Body of pancreas (tissue), 4 donors: ENCODE results near the gene TSC1.

Source experiments
- CTCF ChIP-seq, 7 experiments: fragments of 450-650 bp in 4 of 7; fragments of 200-600 bp in 3 of 7; sonication (generic) in 3 of 7; IDR thresholded peaks; one replicate each; pipeline ENCODE4 v1.5.1; 2016 to 2019; ENCODE audit warnings: antibody characterized with exemption in 7 of 7
- POLR2A ChIP-seq, 3 donors: fragments of 450-650 bp; IDR thresholded peaks; one replicate each; pipeline ENCODE4 v1.6.1; 2016; ENCODE audit warnings: antibody characterized with exemption in 3 of 3, mild to moderate bottlenecking in 2 of 3

- TF ChIP-seq POLR2A (IDR thresholded peaks at IDR 0.05), result no peak
- TF ChIP-seq CTCF (IDR thresholded peaks at IDR 0.05), result no peak
Observed at GRCh38 chr9:132973713-132974112, 29.3 kb upstream of the TSC1 start.
